HG03103 (cell line): ENCODE results near the gene FRMD4A.

Source experiments
- ATAC-seq: cut with Tn5 transposase; IDR thresholded peaks from one replicate; pipeline ENCODE4 v1.9.1; 2021; ENCODE audit warnings: low read depth; ENCODE audit not compliant: unreplicated experiment

FRMD4A gene

DNA sequence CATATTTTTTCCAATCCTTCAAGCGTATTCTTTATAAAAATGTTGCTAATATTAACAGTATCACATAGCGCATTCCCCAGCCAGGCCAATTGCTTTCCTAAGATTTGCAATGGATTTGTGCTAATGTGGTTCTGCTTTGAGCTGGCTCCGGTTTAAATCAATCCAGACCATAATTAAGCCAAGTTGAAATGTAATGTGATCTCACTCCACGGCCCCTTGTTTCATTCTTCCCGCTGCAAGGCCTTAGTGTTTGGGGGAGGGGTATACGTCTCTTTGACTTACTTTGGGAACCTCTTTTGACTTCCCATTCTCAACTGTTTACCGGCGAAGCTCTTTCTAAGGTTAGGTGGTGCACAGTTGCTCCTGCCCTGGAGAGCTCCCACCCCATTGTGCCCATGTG is 657.6 kb downstream of the FRMD4A start:
- no peak for ATAC-seq

DNA sequence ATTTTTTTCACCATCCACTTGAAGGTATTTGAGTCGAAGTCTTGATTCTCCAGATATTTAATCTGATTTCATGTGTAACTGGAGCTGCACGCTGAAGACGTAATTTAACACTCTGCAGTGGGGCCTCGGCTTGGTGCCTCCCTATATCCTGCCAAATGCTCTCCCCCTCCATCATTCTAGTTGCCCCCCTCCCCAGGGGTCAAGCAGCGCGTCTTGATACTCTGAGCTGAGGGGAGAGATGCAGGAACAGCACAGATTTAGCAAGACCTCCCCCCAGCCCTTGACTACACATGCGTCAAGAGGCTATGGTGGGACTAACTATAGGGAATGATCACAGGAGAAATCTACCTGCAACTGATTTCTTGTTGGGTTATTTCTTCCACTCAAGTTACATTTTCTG is 658.2 kb downstream of the FRMD4A start:
- no peak for ATAC-seq

DNA sequence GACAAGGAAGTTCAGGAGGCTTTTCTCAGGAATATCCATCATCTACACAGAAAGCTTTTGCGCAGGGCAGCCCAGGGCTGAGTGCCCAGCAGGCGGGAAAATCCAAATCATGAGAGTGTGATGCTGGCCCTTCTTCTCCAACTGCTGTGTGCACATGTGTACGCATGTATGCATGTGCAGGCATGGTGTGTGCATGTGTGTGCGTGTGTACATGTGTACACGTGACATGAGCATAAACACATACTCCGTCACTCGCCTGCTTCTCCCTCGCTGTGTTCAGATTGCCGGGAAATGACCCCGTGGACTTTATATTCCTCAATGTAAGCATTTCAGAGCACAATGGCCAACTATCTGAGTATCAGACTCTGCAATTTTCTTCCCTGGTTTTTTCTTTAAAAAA is 658.8 kb downstream of the FRMD4A start:
- ATAC-seq = no peak

DNA sequence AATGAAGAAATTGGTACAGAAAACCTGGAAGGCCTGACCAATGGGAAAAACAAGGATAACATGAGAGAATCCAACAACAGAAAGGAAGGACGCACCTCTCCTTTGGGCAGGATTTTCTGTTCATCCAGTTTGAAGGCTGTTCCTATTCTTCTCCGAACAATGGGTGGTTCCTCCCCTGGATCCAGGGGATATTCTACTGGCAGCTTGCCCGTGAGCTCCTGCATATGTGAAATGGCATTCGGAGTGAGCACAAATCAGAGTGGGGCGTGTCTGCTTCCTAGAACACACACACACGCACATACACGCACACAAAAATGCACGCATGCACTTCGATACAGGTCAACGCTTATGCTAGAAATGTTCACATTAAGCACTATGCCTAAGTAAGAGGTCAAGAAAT is 660.4 kb downstream of the FRMD4A start:
- no peak for ATAC-seq

DNA sequence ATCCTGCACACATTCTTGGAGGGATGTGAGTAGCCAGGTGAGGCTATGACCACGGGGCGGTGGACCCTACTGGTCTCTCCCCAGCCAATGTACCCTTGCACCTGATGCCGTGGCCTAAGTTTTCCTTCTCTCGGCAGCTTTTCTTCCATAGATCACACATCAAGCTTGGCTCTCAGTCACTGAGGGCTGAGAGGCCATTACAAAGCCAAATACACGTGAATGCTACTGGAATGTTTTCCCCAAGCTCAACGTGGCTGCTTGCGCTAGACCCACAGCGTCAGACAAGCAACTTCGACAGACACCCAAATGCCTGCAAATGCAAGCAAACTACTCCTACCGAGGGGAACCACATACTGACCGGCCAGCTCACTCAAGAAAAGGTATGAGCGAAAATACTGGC is 660.8 kb downstream of the FRMD4A start:
- no peak for ATAC-seq

DNA sequence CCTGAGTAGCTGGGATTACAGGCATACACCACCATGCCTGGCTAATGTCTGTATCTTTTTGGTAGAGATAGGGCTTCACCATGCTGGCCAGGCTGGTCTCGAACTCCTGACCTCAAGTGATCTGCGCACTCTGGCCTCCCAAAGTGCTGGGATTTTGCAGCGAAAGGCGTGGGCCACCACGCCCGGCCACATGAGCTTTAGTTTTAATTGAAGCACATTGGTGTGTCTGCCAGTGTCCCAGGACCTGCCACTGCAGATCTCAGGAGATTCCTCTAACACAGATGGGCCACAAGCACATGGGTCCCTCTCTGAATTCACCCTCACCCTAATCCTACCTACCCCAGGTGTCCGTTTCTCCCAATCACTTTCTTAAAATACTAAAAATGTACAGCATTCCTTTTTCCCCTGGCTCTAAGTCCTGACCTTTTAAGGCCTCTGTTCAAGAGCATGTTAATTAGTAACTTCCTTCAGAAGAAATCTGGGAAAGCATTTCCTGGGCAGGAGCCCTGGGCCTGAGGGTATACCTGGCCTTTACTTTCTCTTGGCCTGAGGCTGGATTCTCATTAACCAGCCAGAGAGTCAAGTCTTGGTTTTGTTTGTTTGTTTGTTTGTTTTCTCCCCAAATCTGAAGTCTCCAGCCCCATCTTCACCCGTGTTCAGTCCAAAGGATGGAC is 661.4 kb downstream of the FRMD4A start:
- ATAC-seq = no peak

DNA sequence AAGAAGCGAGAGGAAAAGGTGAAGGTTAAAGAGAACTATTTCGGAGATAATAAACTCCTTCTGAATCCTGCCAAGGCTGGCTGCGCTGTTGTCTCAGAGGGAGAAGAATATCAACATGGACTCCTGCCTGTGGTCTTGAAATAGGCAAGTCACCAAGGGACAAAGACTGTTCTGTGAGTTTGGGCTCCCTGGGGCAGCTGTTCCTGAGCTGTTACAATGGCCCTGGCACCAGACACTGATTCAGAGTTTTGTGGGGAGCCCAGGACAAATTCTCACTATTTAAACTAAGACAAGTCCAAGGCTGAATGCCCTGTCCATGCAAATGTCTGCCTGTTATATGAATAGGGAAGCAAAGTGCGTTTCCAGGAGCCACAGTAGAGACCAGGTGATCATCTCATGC is 662.6 kb downstream of the FRMD4A start:
- ATAC-seq = no peak

DNA sequence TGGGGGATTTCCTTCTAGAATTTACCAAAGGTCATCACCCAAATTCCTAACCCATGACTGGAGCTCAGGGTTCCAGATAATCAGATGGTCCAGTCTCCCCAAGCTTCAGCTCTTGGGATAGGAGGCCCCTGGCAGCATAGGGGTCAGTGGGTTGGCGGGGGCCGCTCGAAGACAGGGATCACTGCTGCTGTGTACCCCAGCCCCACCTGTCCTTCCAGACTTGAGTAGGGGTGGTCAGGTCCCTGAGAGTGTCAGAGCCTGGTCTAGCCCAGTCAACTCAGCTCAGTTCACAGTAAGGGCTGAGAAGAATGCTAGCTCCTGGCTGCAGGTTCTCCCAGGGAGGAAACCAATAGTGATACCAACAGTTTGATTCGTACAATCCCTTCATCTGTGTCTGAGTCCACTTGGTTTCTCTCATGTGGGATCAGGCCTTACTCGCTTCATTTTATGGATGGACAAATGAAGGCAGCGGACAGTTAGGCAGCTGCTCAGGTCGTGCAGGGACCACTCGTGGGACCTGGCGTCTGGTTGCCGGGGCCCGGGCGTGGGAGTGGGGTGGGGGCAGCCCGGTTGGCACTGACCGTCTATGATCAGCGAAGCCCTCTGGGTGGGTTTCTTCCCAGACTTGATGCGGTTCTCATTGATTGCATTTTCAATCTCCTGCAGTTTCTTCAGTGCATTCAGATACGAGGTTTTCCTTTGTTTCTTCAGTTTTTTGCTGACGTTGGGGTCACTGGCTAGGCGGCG is 665.0 kb downstream of the FRMD4A start:
- no peak for ATAC-seq

DNA sequence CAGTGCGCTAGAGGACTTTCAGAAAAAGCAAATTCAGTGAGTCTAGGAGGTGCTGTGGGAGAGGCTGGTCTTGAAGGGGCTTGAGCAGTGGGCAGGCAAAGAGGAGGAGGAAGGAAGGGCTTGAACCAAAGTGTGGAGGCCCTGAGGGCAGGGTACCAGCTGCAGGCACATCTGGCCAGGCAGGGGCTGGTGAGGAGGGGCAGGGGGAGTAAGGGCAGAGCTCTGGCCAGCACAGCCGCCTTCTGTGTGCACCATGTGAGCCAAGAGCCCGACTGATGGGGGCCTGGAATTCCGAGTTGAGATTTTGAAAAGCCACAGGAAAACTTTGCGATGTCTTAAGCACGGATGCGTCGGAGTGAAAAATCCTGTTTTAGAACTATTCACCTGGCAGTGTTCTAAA is 669.5 kb downstream of the FRMD4A start:
- no peak for ATAC-seq

DNA sequence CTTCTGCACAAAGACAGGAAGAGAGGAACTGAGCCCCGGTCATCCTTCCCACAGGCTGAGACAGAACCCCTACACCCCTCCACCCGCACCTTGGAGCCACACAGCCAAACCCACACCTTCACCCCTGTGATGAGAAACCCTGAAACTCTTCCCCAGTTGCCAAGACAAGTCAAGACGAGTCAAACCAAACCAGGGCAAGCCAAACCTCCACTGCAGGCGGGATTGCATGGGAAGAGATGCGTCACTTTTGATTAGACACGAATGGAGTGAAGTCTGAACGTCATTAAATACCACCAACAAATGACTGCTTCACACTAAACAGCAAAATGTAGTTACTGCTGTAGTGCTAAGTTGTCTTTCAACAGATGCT is 670.2 kb downstream of the FRMD4A start:
- no peak for ATAC-seq

DNA sequence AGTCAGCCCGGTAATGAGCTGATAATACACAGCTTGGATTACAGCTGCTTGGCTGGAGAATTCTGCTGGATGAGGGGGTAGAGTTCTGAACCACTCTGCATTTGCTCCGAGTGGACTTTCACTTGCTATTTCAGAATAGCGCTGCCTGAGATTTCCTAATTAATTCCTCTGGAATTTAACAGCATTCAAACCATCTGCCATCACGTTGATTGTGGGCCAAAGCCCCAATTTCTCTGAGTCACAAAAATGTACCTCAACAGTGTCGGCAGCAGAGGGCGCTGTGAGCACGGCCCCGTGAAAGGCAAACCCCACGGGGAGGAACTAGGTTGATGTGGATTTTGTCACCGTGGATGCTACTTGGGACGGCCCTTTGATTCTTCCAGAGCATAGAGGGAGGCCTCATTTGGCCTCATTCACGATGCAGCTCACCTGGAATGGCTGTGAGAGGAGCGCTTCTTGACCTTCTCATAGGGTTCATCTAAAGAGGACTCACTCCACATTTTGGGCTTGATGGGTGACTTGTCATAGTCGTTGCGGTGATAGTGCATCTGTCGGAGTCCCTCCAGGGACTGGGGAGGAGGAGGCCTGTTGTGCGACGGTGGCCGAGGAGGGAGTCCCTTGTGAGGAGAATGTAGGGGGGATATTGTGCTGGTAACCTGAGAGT is 670.7 kb downstream of the FRMD4A start:
- ATAC-seq = no peak

DNA sequence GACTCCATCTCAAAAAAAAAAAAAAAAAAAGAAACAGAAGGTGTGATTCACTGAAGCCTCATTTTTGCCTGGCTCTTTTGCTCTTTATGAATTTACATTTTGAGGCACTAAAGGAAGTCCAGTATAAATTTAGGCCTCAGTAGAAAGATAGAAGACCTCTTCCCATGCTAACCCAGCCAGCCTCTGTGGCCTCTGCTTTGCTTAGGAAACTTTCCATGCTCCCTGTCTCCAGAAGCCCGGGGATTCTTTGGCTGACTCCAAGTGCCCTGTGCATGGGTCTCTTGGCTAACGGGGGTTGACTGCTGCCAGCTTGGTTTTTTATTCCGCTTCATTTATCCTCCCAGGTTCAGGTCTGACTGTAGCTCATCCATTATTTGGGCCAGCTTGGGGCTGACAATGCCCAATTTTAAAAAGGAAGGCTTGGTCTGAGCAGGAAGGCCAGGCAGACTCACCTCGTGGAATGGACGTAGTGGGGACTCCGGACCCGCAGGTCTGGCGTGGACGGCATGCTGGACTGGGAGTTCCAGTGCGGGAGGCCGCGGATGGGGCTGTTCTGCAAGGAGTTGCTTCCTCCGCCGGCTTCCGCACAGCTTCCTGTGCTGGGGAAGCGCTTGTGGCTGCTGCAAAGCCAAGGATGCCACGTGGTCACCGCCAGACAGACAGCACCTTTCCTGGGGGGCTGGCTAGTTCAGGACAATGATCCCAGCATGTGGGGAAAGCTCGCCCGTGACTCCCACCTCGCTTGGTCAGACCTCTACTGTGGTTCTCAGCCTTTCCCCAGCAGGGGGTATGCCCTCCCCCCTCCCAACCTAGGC is 671.6 kb downstream of the FRMD4A start:
- no peak for ATAC-seq

DNA sequence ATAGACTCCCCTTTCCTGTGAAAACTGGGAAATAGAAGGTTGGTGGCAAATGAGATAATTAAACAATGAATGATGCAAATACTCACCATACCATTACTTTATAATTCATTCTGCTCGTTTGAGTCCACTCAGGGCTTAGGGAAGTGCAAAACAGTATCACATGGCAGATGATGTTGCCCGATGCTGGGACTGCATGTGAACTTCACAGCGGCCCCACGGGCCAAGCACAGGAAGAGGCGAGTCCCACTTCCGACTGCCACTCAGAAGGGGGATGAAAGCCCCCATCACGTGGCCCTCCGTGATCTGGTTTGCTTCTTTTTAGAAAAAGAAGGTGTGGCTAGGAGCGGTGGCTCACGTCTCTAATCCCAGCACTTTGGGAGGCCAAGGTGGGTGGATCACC is 672.5 kb downstream of the FRMD4A start:
- no peak for ATAC-seq

DNA sequence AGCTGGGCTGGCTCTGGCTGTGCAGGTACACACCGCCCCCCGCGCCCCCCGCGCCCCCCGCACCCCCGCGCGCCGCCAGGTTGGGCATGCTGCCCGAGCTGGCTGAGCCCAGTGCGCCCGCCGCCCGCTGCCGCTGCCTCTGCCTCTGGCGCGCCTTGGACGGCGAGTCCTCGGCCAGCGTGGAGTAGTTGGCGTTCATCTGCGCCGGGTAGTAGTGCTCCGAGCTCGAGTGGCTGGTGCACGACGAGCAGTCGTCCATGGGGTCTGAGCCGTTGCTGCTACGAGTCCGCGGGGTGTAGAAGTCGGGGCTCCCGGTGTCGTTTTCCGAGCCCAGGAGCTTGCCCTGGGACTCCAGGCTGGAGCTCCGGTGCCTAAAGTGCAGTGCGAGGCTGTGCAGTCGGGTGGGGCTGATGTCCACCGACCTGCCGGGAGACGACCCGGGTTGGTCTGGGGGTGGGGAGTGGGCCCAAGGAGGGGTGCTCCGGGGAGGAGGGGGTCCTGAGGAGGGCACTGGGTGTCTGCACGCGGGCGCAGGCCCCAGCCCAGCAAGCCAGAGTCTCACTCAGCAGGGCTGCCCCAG is 673.5 kb downstream of the FRMD4A start:
- no peak for ATAC-seq

DNA sequence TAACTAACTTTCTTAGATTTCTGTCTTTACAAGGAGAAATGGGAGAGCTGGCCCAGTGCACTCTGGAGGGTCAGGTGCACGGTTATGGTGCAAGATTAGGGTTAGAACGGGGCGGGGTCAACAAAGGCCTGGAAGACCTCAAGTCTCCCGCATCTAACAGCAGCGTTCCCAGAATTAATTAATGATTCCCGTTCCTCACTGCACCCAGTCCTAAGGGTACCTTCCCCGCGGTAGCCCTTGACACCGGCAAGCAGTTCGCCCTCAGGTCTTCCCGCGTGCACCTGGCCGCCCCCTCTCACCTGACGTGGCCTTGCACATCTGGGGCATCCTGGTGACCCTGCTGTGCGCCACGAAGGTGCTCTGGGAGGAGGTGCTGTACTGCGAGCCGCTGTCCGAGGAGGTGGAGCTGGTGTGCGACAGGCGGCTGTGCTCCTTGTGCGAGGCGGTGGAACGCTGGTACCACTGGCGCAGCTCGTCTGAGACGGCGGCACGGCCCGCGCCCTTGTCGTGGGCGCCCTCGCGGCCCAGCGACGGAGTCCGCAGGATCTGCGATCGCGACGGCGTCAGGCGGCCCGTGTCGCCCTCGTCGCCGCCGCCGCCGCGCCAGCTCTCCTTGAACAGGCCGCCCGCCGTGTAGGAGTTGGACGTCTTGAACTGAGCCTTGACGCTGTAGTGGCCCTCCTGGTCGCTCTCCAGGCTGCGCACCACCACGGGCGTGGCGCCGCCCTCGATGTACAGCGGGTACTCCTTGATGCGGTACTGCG is 674.2 kb downstream of the FRMD4A start:
- ATAC-seq = no peak

DNA sequence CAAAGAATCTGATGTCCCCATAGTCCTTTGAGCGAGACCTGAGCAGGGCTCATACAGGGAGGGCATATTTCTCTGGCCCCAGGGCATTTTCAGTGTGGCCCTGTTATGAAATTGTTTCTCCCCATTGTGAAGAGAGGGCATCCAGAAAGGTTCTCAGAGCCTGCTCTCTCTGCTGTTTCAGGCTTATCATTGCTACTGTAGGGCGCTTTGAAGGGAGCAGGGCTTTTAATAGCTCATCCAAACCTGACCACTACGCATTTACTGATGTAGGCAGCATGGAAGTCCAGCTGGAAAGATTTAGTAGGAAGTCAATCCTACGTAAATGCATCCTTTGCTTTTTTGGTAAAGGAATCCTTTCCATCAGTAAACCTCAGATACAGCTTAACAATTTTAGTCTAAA is 675.9 kb downstream of the FRMD4A start:
- no peak for ATAC-seq

DNA sequence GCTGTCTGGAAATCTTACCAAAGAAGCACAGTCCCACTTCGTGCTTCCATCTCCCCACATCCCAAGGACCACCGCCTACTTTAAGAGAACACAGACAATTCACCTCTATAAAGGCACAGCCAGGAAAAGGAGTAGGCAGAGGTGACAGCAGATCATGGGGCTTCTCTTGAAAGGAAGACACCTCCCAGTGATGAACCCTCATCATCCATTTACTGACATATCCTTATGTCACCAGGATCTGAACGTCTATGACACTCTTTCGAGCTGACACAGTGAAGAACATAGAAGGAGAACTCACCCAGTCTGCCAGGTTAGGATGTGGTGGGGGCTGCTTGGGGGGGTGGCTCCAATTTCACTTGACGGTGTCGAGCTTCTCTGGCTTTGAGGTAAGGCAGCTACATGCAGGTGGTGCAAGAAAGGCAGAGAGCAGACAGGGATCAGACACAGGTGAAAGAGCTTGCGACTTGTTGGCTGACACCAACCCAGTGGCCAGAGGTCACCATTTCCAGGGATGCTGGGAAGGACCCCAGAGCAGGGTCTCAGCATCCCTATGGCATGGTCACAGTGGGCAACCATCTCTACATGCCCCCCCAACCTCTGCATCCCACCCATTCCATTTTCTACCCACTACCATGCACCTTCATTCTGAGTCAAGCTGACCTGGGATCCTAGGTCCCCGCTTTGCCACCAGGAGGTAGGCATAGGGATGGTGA is 676.5 kb downstream of the FRMD4A start:
- no peak for ATAC-seq

DNA sequence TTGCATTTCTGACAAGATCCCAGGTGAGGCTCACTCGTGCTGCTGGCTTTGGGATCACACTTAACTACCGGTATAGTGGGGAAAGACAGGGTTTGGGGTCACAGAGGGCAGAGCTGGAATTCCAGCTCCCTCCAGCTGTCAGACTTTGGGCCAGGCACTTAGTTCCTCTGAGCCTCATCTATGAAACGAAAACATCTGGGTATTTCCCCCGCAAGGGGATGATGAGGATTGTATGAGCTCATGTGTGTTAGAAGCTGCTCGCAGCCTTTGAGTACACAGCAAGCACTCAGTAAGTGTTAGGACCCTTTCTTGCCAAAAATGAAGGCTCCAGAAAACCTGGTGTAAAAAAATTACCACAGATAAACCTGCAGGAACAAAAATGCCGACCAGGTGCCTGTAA is 677.9 kb downstream of the FRMD4A start:
- no peak for ATAC-seq

DNA sequence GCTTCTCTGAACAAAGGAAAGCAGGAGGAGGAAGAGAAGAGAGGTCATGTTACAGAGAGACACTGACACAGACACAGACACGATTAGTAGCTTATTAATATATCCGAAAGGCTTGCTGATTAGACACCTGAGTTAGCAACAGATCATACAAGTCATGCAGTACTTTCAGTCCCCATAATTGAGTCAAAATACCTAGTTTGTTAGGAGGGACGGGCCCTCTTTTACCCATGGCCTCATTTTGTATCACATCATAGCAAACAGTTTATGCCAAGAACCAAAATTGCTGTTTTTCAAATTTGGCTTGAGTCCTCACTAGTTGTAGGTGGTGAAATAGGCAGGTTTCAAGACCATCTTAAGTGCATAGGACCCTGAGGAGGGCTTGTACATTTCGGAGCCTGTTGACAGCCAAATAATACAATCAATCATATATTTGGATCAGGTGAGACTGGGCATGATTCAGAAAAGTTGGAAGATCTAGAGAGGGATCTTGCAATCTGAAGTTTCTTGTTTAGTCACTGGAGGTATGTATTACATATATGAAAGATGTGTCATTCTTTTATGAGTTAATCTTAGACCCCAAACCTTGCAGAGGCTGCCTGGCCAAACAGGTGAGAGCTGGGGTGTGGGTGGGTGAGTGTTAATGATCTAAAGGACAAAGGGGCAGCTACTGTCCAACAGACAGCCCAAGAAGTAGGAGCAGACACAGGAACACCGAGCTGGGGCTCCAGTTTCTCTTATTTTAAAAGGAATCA is 678.6 kb downstream of the FRMD4A start:
- ATAC-seq = no peak
